Body of pancreas (tissue), 4 donors: Measurements from ENCODE around the gene DNAJC6.

ENCODE experiments used
- POLR2A ChIP-seq, 3 donors: fragments of 450-650 bp; IDR thresholded peaks; one replicate each; pipeline ENCODE4 v1.6.1; 2016; ENCODE audit warnings: antibody characterized with exemption in 3 of 3, mild to moderate bottlenecking in 2 of 3
- TF ChIP-seq, protein P1 (sequence below), 7 experiments: fragments of 450-650 bp in 4 of 7; fragments of 200-600 bp in 3 of 7; sonication (generic) in 3 of 7; IDR thresholded peaks; one replicate each; pipeline ENCODE4 v1.5.1; 2016 to 2019; ENCODE audit warnings: antibody characterized with exemption in 7 of 7

DNA sequence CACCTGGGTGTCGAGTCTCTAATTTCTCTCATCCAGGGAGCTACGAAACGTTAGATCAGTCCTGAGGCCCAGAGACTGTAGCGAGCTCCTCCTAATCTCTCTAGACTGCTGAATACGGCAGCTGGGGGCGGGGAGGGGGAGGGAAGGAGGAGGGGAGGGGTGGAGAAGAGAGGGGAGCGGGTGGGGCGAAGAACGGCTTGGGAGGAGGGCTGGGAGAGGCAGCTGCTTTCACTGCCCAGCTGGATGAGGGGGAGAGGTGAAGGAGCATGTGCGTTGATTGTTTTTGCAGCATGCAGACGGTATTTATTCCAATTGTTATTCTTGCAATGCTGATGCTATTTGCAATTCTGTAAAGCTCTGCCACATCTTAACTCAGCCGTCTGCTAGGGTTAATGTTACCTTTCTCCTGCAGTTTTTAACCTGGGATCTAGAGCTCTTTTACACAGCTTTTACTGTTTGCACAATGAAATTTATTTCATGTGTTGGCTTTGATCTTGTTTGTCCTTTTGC, 790 bp downstream of the DNAJC6 start:
- TF ChIP-seq, protein P1, sequence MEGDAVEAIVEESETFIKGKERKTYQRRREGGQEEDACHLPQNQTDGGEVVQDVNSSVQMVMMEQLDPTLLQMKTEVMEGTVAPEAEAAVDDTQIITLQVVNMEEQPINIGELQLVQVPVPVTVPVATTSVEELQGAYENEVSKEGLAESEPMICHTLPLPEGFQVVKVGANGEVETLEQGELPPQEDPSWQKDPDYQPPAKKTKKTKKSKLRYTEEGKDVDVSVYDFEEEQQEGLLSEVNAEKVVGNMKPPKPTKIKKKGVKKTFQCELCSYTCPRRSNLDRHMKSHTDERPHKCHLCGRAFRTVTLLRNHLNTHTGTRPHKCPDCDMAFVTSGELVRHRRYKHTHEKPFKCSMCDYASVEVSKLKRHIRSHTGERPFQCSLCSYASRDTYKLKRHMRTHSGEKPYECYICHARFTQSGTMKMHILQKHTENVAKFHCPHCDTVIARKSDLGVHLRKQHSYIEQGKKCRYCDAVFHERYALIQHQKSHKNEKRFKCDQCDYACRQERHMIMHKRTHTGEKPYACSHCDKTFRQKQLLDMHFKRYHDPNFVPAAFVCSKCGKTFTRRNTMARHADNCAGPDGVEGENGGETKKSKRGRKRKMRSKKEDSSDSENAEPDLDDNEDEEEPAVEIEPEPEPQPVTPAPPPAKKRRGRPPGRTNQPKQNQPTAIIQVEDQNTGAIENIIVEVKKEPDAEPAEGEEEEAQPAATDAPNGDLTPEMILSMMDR (IDR thresholded peaks at IDR 0.05) = no peak
- TF ChIP-seq POLR2A (IDR thresholded peaks at IDR 0.05) = no peak
